Skeletal muscle satellite cell (primary cell): Measurements from ENCODE around the gene HIP1R.

Experiments
- H3K27me3 ChIP-seq: 2 replicates; pipeline ENCODE4 v1.7.0; 2013; ENCODE audit warnings: low read length; ENCODE audit not compliant: control insufficient read depth, insufficient read depth
- H3K36me3 ChIP-seq: 2 replicates; pipeline ENCODE4 v1.7.0; 2013; ENCODE audit warnings: mild to moderate bottlenecking, control low read depth, low read length; ENCODE audit not compliant: insufficient read depth
- H3K4me1 ChIP-seq: 2 replicates; pipeline ENCODE4 v1.7.0; 2013; ENCODE audit warnings: low read length; ENCODE audit not compliant: control insufficient read depth, insufficient read depth
- H3K4me2 ChIP-seq: 2 replicates; pipeline ENCODE4 v1.7.0; 2013; ENCODE audit warnings: mild to moderate bottlenecking, low read length
- H3K4me3 ChIP-seq: 2 replicates; pipeline ENCODE4 v1.7.0; 2013; ENCODE audit warnings: low read length
- H3K9ac ChIP-seq: 2 replicates; pipeline ENCODE4 v1.7.0; 2013; ENCODE audit warnings: mild to moderate bottlenecking, low read depth, low read length, moderate library complexity
- H3K9me3 ChIP-seq: replicated peaks from 2 replicates; pipeline ENCODE4 v1.7.0; 2013; ENCODE audit warnings: mild to moderate bottlenecking, control low read depth, low read length

HIP1R gene

DNA sequence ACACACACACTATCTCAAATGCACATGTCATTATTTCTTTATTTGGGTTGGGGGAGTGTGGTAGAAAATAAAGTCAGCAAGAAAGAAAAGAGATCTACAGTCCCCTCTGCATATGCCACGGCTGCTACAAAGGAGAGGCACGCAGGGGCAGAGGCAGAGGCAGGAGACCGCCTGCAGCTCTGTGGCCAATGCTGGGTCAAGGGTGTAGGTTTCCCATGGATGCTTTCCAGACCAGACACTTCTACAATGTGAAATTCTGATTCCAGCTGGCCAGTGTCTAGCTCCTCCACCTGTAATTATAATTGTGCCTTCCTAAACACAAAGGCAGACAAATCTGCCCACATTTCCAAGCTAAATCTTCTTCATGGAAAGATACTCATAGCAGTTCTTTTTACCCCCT, 41.5 kb downstream of the HIP1R start:
- Histone ChIP-seq H3K4me2 (no peak overlapping the region), H3K4me3 (no peak overlapping the region), H3K4me1 (peaks cover 49% of the 10 kb centered on the region), H3K27me3 (no peaks in the 10 kb centered on the region), H3K9me3 (no peaks in the 10 kb centered on the region), H3K9ac (no peak overlapping the region), H3K36me3 (peaks cover 6% of the 10 kb centered on the region)

DNA sequence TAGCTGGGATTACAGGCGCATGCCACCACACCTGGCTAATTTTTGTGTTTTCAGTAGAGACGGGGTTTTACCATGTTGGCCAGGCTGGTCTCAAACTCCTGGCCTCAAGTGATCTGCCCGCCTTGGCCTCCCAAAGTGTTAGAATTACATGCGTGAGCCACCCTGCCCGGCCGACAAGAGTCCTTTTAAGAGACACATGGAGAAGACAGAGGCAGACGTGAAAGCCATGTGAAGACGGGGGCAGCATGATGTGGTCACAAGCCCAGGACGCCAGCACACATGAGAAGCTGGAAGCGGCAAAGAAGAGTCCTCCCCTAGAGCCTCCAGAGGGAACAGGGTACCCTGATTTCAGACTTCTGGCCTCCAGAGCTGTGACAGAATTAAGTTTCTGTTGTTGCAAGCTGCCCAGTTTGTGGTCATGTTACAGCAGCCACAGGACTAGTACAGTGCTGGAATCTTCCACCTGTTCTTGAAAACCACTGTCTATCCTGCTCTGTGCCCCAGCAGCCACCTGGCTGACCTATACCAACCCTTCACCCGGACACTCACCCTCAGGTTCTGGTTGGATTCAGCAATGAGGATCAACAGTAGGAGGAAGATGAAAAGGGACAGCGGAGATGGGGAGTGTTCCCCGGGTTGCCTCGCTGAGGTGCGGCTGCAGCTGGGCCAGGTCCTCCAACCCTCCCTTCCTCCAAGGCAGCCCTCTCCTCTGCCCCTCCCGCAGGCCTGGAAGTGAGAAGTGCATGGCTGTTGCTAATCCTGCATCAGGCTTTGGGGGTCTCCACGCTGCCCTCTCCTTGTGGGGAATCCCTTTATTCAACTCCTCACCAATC, 43.7 kb downstream of the HIP1R start:
- Histone ChIP-seq H3K4me2 (no peak overlapping the region), H3K9me3 (no peaks in the 10 kb centered on the region), H3K4me3 (no peak overlapping the region), H3K9ac (no peak overlapping the region), H3K27me3 (no peaks in the 10 kb centered on the region), H3K36me3 (peaks cover 3% of the 10 kb centered on the region), H3K4me1 (peaks cover 32% of the 10 kb centered on the region)

DNA sequence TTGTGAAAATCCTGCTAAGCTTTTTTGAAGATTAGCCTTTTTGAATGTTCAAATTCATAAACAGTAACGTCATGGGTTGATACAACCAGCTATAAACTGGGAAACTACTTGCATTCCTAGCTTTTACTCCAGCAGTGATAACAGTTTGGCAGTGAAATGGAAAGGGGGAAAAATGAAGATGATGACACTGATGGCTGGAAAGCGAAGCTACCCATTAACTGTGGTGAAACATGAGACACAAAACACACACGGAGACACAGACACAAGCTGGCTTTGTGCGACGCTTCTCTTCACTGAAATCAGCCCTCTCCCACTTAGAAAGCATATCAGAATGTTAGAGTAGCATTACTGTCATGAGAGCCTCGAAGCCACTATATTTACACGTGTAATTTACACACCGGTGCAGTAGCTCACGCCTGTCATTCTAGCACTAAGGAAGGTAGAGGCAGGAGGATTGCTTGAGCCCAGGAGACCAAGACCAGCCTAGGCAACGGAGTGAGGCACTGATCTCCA, 45.0 kb downstream of the HIP1R start:
- peaks cover 3% of the 10 kb centered on the region for H3K36me3 ChIP-seq
- H3K9ac ChIP-seq = peak overlapping the region; percentile 5

DNA sequence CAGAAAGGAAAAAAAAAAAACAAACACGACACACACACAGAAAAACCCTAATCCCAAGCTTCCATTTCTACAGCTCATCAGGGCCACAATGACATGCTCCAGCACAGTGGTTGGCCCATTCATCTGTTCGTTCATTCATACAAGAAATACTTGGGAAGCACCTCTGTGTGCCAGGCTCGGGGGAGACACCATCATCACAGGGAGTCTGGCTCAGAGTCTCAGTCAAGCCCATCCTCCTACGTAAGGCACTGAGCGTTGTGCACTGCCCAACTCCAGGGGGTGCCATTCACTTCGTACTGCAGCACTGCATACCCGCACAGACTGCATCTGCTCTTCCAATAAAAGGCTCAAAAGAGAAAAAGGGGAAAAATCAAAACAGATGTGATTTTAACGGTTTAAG, 45.4 kb downstream of the HIP1R start:
- Histone ChIP-seq H3K4me2 (peak overlapping the region; percentile 29), H3K9ac (peak overlapping the region; percentile 5), H3K27me3 (no peaks in the 10 kb centered on the region), H3K9me3 (no peaks in the 10 kb centered on the region), H3K4me3 (peak overlapping the region; percentile 3), H3K36me3 (peaks cover 3% of the 10 kb centered on the region), H3K4me1 (peaks cover 32% of the 10 kb centered on the region)

More for the DNA sequence above, 45.0 kb downstream of the HIP1R start:
- Histone ChIP-seq H3K9me3 (no peaks in the 10 kb centered on the region), H3K4me2 (peak overlapping the region; percentile 29), H3K27me3 (no peaks in the 10 kb centered on the region), H3K4me3 (peak overlapping the region; percentile 3), H3K4me1 (peaks cover 32% of the 10 kb centered on the region)

DNA sequence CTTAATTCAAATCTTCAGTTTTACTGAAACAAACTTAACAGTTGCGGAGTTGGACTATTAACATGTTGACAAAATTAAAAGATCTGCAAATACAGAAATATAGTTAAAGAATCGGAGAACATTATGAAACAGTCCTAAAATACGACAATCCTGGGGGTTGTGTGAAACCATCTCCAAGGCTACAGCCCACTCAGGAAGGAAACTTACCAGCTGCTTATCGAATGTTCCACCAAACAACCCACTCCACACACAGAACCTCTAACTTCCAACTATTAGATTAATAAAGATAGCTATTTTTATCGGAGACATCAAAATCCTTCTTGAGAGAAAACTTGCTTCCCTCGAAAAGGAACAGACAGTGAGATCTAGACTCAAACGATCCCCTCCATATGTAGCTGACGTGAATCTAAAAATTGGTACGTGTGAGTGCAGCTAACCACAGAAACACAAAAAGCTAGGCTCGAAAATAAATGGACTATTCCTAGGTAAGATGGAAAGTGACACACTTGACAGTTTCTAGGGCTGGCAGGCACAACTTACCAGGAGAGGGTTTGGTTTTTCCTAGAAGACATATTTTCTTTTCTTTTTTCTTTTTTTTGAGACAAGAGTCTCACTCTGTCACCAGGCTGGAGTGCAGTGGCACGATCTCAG, 47.8 kb downstream of the HIP1R start:
- Histone ChIP-seq H3K36me3 (no peaks in the 10 kb centered on the region), H3K9ac (no peak overlapping the region), H3K27me3 (no peaks in the 10 kb centered on the region), H3K9me3 (no peaks in the 10 kb centered on the region), H3K4me2 (no peak overlapping the region), H3K4me3 (no peak overlapping the region), H3K4me1 (peaks cover 44% of the 10 kb centered on the region)

DNA sequence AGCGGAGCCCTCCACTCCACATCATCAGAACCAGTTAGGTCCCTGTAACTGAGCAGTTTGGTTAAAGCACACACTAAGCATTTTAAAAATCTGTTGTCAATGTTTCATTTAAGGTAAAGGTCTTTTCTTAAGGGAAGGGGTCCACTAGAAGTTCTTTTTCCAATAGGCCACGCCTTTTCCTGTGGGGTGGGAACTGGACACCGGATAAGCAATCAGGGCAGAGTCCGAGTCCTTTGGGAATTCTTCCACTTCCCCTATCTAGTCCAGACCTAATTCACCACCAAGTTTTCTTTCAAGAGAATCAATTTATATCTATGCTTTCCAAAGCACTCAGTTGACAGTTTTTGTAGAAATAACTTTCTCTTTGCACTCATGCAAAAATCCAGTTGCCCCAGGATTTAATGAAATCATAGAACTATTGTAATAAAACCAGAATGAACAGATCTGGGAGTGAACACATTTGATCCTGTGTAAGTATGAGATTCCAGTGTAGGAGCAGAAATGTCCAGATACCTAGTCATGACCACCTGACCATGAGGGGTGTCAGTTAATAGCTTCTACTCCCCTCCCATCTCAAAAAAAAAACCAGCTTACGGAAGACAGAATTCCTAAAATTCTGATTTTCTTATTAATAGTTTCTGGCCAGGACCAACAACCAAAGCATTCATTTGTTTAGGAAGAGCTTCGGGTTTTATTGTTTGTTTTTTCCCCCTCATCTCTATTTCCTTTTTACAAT, 49.0 kb downstream of the HIP1R start:
- H3K4me2 ChIP-seq = no peak overlapping the region
- H3K27me3 ChIP-seq = no peaks in the 10 kb centered on the region
- no peaks in the 10 kb centered on the region for H3K9me3 ChIP-seq
- peaks cover 52% of the 10 kb centered on the region for H3K4me1 ChIP-seq
- H3K4me3 ChIP-seq = no peak overlapping the region
- no peak overlapping the region for H3K9ac ChIP-seq
- H3K36me3 ChIP-seq = no peaks in the 10 kb centered on the region

DNA sequence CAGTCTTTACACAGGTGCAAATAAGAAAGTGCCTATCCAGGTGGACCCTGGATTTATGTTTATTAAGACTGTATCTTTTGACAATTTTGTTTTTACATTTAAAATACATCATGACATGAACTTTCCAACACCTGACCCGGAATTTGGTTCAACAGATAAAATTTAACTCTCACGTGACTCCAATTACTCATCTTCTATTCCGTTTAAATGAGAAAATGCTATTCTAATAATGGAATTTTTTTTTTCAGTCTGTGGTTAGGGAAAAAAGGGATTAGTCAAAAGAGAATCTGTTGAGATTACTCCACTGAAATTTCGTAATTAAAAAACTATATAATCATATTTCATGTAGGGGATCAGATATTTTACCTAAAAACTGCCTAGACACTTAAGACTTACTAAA, 49.6 kb downstream of the HIP1R start:
- Histone ChIP-seq H3K36me3 (no peaks in the 10 kb centered on the region), H3K4me1 (peaks cover 46% of the 10 kb centered on the region), H3K4me3 (no peak overlapping the region), H3K9ac (no peak overlapping the region), H3K9me3 (no peaks in the 10 kb centered on the region), H3K27me3 (no peaks in the 10 kb centered on the region), H3K4me2 (no peak overlapping the region)

DNA sequence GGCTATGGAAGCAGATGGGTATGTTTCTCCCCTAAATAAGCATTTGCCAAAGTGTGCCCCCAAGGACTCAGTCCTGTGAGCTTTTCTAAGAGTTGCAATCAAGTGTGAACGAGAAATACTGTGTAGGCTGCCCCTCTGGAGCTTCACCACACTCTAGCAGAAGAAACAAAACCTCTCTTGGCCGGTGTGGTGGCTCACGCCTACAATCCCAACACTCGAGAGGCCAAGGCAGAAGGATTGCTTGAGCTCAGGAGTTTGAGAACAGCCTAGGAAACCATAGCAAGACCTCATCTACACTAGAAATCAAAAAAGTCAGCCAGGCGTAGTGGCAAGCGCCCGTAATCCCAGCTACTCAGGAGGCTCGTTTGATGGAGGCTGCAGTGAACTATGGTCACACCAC, 50.9 kb downstream of the HIP1R start:
- H3K9me3 ChIP-seq = no peaks in the 10 kb centered on the region
- no peaks in the 10 kb centered on the region for H3K27me3 ChIP-seq
- peaks cover 43% of the 10 kb centered on the region for H3K4me1 ChIP-seq
- H3K9ac ChIP-seq = no peak overlapping the region
- no peak overlapping the region for H3K4me2 ChIP-seq
- no peak overlapping the region for H3K4me3 ChIP-seq
- no peaks in the 10 kb centered on the region for H3K36me3 ChIP-seq

DNA sequence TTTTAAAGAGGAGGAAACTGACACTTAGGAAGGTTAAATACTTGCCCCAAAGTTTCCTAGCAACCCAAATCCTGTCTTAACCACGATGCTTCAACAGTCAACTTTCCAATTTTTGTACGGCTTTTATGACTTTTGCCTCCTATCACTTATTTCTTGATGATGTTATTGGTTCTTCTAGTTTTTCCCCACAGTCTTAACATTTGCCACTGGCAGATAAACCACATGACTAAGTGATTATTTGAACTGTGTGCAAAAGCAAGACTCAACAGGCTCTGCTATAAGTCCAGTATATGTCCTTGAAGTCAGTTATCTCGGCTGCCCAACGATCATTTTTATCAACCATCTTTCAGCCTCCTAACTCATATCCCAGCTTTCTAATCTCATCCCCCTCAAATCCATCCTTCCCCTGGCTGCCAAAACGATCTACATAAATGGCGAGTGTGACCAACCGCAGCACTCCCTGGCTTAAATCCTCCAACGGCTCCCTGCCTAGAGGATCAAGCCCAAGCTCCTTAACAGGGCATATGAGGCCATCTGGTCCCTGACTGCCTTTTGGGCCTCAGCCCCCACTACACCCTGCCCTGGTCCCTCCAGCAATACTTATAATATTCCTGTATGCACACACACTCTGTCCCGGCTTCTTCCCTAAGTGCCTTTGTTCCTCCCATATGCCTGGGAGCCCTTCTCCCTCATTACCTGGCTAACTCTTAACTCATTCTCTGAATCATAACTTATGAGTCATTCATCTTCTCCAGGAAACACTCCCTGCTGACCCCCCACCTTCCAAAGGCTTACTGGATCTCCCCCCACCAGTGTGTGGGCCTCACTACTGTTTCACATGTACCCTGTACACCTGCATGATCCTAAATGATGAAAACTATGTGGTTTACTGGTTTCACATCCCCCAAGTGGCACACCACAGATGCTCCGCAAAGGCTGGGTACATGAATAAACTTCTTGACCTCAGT, 51.9 kb downstream of the HIP1R start:
- Histone ChIP-seq H3K4me1 (peaks cover 50% of the 10 kb centered on the region), H3K27me3 (no peaks in the 10 kb centered on the region), H3K9ac (no peak overlapping the region), H3K9me3 (no peaks in the 10 kb centered on the region), H3K4me3 (peak overlapping the region; percentile 9), H3K36me3 (no peaks in the 10 kb centered on the region), H3K4me2 (peak overlapping the region; percentile 43)

DNA sequence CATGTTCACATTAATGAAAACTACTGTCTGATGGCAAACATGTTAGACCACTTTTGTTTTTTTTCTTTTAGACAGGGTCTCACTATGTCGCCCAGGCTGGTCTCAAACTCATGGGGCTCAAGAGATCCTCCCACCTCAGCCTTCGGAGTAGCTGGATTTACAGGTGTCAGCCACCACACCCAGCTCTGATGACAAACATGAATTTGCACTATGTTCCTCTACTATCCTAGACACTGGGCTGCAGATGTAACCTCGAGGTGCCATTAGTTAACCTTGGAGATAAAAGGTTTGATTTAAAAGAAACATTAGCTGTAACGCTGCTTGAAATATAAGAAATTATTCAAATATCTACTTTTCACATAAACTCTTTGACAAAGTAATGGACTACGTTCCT, 52.6 kb downstream of the HIP1R start:
- Histone ChIP-seq H3K4me3 (no peak overlapping the region), H3K4me2 (peak overlapping the region; percentile 47), H3K9ac (no peak overlapping the region), H3K4me1 (peaks cover 57% of the 10 kb centered on the region), H3K27me3 (no peaks in the 10 kb centered on the region), H3K9me3 (no peaks in the 10 kb centered on the region), H3K36me3 (no peaks in the 10 kb centered on the region)
